Cerebellar cortex (tissue), 1 donor: Measurements from ENCODE around the gene EPS8L2.

Source experiments
- DNase-seq: peaks from one replicate; pipeline ENCODE4 v3.0.0-alpha.2; 2015; ENCODE audit warnings: low spot score

Gene EPS8L2

DNA sequence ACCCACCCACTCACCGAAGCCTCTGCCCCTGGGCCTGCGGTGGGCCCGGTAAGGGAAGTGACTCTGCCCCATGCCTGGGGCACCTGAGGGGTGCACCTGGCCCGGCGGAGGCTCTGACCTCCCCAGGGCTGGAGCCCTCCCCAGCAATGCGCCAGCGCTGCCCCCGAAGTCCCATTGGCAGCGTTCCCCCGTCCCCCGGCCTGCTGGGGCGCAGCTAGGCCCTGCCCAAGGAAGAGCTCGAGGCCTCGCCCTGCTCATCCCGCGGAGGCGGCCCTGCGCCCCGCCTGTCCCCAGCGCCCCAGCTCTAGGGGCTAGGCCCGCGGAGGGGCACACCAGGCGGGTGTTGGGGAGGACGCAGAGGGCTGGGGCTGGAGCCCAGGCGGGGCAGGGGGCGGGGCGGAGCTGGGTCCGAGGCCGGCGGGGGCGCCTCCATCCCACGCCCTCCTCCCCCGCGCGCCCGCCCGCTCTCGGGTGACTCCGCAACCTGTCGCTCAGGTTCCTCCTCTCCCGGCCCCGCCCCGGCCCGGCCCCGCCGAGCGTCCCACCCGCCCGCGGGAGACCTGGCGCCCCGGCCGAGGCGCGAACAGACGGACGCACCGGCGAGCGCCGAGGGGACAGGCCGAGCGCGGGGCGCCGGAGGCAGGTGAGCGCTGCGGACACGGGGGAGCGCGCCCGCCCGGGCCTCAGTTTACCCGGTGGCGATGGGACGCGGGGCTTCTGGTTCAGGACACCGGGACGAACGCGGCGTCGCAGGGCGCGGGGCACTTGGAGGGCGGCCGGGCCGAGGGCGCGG lies at the start of gene EPS8L2:
Gene EPS8L2, plus strand, starts transcription at position 586 of the 793 bp plus-strand sequence. CDS start 3,177 bp downstream, outside the sequence.
- DNase-seq = no peak

DNA sequence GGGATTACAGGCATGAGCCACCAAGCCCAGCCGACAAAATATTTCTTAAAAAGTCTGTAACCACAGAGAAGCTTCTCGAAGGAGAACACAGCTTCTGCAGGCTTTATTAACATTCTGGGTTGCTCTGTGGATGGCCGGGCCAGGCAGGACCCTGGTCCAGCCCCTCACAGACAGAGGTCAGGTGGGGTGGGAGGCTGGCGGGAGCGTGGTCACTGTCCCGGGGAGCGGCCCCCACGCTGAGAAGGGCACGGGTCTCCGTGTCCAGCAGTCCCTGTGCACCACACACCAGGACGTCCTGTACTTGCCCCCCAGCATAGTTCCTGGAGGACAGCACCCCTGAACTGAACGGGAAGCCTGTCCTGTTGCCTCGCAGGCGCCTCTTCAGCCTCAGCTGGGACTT lies 49.6 kb upstream of the EPS8L2 start:
- DNase-seq = no peak

DNA sequence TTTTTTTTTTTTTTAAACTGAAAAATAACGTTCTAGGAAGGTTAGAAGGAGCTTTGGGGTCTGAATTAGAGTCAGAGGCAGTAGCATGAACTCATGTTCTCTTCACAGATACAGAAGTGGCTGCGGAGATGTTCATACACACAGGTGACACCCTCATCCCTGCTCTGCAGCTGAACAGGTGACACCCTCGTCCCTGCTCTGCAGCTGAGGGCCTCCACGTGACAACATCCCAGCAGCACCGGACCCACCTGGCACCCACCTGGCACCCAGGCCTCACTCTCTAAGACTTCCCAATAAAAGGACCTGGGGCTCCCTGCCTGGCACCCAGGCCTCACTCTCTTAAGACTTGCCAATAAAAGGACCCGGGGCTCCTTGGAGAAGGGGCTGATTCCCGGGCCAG lies 49.2 kb upstream of the EPS8L2 start:
- no peak for DNase-seq

DNA sequence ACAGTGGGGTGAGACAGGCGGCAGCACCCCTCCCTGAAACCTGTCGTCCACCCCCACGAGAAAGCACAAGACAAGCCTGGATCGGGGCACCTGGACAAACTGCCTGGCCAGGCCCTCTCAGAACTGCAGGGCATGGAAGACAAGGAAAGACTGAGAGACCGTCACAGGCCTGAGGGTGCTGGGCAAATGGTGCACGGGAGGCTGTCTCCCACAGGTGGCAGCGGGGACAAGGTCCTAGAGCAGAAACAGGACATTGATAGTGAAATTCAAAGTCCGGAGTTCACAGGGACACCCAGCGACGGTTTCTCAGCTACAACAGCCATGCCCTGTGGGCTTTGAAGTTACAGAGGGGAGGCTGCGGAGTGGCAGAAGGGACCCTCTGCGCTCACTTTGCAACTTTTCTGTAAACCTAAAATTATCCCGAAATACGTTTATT lies 48.3 kb upstream of the EPS8L2 start:
- no peak for DNase-seq

DNA sequence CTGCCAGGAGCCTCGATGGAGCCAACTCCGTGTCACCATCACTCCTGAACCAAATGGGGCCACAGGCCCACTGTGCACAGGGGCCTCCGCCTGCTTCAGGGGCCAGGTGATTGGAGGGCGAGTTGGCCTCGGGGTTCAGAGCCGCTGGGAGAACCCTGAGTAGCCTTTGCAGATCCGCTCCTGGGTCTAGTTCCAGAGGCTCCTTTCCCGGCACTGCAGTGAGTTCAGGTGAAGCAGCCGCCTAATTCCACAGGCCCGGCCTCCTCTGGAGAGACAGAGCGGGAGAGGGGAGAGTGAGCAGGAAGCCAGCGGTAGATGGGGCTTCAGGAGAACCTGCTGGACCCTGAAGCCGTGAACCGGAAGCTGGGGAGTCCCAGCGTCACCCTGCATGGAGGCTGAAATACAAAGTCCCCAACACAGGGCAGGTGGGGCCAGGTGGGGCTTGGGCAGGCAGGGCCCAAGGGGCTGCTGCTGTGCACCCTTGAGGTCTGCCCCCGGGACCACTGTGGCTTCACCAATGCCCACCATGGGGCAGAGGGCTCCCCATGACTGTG lies 46.4 kb upstream of the EPS8L2 start:
- no peak for DNase-seq

DNA sequence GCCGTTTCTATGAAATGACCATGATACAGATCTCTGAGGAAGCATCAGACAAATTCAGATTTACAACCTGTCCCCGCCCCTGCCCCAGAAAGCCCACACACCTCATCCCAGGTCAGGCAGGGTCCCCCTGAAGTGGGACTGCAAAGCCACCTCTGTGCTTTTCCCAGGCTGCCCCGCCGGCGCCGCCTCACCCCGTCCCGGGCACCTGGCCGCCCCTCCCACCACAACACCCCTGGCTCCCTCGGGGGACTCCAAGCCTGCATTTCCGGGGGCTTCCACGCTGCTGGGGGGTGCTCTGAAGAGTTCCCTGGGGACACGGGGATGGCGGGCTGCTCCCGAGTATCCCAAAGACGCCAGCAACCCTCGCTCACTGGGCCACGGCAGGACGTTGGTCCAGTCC lies 45.8 kb upstream of the EPS8L2 start:
- DNase-seq = no peak

DNA sequence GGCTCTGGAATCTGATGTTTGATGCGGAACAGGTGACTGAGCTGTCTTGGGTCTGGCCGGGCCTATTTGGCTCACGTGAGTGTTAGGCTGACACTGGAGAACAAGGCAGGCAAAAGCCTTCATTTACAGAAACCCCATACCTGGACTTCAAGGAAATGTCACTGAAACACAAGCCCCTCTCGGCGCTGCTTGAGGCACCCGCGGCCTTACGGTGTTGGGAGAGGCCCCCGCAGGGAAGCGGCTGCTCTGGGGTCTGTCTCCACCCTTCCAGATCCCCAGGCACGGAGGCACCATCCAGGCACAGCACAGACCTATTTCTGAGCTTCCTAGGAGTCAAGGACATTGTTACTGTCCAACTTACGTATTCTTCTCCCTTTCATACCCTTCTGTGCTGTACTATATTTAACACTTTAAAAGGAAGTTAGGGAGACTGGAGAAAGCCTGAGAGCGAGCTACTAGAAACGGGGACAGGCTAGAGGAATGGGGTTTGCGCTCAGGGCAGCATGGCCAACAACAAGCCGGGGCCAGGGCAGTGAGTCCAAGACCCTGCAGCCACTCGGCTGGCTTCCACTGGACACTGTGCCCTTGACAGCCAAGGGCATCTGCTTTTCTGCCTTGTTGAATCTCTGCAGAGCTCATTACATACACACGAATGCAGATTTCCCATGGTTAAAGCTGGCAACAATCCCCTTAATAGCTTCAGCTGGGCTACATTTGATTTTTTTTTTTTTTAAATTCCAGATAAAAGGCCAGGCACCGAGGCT lies 45.2 kb upstream of the EPS8L2 start:
- peak; percentile 63 for DNase-seq

DNA sequence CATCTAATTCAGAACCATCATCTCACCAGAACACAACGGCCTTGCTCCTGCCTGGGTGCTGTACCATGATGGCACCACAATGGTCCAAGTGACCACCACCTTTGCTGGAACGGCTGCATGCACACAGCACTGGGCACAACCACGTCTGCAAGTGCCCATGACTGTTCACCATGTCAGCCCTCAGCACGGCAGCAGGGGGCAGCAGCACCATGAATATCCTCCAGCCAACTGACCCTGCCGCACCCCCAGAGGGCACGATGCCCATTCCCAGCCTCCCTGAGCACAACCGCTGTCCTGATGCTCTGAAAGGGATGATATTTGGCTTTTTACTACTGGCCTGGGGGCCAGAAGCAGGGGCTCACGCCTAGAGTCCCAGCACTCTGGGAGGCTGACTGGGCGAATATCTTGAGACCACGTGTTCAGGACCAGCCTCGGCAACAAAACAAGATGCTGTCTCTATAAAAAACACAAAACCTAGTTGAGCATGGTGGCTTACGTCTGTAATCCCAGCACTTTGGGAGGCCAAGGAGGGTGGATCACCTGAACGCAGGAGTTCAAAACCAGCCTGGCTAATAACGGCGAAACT lies 43.2 kb upstream of the EPS8L2 start:
- peak; percentile 53 for DNase-seq

DNA sequence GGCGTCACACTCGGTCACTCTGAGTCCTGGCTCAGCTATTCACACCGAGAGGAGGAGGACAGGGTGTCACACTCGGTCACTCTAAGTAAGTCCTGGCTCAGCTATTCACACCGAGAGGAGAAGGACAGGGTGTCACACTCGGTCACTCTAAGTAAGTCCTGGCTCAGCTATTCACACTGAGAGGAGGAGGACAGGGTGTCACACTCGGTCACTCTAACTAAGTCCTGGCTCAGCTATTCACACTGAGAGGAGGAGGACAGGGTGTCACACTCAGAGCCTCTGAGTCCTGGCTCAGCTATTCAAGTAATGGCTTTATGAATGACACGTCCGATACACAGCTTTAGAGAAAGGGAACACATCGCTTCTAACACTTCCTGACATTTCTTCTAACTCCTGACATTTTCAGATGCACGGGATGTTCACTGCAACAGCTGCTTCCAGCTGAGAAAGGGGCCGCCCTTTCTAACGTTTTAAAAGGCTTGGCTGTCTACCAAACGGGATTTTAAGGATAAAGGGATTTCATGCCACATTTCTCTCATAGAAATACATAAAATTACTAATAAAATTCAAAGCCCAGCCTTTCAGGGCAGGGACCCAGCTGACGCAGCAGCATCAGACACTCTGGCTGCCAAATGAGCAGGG lies 40.8 kb upstream of the EPS8L2 start:
- DNase-seq = no peak

DNA sequence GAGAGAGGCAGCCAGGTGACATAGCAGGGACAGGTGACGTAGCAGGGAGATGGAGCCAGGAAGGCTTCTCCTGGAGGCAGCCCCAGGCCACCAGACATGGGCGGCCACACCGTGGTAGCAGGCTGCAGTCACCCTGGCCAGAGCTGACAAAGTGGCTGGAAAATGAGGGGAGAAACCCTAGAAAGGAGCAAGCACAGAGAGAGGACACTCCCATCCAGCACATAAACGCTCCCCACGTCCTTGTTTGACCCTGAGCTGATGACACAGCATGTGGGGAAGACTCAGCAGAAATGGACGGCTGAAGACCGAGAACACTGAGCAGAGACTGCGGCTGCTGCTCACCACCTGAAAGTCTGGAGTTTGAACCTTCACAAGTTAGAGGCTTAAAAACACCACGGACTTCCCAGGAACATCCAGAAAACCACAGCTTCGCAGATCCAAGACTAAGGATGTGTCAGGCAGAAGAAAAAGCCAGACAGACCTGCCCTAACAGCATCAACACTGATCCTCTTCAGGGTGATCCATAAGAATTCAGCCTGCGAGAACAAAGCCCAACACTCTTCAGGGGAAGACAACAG lies 40.2 kb upstream of the EPS8L2 start:
- peak; percentile 89 for DNase-seq

DNA sequence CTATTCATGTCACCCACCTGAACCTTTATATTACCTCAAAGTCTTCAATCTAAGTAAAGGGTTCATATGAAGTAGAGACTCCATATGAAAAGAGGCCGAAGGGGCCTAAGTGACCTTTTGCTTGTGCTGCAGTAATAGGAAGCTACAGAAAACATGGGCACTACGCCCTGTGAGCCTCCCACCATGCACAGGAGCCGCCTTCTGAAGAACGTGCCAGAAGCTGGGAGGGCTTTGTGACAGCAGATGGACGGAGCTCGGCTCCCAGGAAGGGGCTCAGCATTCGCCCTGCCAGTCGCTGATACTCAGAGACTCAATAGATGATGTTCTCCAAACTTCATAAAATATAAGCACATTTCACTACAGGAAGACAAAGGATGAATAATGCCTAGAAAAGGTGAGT lies 32.2 kb upstream of the EPS8L2 start:
- DNase-seq = peak; percentile 63

DNA sequence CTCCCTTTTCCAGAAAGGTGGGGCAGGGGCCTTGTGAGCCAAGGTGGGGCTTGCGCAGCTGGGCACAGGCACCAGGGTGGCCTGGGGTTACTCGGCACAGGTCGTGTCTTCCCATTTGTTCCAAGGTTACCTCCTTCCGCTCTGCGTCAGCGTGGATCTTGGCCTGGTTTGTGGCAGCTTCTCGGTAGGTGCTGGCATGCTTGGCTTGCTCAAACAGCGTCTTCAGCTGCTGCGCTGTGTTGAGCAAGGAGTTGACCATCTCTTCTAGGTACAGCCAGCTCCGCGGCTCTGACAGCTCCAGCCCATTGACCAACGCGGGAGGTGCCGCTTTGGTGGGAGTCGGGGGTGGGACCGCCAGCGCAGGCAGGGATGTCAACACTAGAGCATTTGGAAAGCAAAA lies 31.6 kb upstream of the EPS8L2 start:
- DNase-seq = peak; percentile 82

DNA sequence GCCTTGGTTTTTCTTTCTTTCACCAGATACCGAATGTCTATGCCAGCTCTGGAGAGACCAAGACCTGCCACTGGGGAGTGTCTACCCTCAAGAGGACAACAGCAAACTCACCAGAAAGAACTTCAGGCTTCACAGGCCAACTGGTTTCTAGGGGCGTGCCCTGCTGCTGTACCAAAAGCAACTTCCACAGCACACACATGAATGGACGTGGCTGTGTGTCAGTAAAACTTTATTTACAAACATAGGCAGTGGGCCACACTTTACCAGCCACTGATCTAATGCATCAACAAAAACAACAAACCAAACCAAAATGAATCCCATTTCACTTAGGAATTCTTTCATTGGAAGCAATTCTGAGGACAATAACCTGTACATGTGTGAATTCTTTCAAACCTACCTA lies 27.7 kb upstream of the EPS8L2 start:
- no peak for DNase-seq

DNA sequence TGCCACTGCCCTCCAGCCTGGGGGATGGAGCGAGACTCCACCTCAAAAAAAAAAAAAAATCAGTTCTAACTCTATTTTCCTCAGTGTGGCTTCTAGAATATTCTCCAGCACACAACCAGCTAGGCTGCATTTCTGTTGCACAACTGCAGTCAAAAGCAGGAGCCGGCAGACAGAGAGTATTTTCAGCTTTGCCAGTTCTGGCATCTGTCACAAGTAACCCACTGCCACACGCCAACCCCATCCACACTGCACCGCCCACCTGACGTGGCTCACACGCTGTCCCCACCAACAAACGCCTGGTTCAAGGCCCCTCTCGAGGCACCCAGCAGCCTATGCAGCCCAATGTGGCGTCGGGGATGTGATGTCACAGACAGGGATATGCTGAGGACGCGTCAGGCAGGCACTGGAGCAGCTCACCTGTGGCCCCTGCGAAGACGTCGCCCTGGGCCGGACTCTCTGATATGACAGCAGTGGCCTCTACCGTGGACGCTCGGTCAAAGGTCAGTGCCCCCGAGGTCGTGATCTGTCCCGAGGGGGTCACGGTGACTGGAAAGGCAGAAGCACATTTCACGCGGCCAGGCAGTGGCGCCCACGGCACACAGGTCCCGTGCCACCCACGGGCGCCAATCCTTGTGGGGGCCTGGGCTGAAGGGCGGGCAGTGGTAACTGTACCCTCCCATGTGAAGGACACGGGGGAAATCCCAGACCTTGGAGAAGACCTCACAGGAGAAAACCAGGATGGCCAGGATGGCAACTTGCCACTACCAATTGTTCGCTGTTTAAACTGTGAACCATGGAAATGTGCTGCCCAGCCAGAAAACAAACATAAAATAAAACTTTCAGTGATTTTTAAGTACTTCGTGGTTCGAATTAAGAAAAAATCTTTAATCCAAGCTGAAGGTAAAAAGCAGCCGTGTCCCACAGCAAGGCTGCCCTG lies 26.5 kb upstream of the EPS8L2 start:
- no peak for DNase-seq

DNA sequence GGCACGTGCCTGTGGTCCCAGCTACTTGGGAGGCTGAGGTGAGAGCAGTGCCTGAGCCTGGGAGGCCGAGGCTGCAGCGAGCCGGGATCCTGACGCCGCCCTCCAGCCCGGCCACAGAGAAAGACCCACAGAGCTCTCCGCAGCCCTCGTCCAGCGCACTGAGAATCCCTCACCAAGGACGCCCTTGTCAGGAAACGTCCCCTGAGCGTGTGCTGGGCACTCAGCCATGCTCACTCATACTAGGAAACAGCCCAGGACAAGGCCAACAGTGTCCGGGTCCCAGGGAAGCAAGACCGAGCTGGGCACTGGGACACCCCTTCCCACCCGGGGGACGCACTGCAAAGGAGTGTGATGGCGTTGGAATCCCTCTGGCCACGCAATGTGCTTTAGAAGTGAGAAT lies 25.6 kb upstream of the EPS8L2 start:
- DNase-seq = no peak

DNA sequence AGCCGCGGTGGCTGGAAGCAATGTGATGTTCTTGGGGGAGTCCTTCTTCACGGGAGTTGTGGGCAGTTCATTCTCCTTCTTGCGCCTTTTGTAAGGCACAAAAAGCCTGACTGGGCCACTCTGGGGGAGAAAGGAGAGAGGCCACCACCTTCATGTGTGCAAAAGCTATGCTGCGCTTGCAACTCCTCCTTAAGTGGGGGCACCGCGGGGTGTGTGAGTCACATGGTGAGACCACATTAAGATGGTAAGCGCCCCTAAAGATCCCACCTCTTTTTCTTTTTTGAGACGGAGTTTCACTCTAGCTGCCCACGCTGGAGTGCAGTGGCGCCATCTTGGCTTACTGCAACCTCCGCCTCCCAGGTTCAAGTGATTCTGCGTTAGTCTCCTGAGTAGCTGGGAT lies 25.1 kb upstream of the EPS8L2 start:
- DNase-seq = no peak

DNA sequence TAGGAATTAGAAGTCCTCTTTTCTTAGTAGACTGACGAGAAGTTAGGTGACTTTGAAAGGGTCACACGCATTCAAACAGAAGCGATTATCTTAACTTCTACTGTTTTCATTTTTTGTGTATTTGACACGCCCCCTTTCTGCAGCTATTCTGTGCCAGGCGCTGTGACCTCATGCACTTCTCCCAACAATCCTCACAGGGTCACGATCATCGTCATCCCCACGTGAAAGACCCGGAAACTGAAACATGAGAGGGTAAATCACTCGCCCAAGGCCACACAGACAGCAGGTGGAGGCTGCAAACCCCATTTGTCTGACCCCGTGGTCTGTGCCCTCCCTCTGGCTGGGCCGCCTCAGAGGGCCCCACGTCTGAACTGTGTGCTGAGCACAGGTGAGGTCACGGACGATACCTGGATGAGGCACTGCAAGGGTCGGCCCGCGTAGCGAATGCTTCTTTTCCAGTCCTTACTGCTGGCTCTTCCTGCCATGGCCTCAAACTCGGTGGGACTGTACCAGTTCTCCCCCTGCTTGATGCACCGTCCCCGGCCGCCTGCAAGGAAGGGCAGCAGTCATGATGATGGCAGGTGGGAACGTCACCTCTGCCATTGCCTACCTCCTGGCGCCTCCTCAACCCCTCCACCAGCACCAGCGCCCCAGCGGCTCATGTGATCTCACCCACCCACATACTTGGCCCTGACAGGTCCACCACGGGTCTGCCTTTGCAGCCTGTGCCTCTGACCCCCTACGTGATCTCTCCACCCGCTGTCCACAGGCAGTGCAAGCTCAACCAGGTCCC lies 19.4 kb upstream of the EPS8L2 start:
- no peak for DNase-seq

DNA sequence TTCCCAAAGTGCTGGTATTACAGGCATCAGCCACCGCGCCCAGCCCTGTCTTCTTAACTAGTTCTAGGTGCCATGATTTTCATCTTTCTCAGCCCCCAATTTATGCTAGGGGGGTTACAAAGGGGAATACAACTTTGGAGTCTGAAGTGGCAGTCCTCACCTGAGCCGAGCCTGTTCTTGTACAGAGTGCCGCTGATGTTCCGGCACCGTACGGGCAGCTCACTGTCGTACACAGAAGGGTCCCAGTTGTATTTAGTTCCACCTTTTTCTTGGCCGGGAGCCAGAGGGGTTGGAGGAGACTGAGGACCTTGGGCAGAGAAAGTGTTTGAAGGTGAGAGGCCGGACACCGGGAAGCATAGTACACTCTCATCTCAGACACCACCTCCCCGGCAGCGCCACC lies 18.3 kb upstream of the EPS8L2 start:
- DNase-seq = no peak

DNA sequence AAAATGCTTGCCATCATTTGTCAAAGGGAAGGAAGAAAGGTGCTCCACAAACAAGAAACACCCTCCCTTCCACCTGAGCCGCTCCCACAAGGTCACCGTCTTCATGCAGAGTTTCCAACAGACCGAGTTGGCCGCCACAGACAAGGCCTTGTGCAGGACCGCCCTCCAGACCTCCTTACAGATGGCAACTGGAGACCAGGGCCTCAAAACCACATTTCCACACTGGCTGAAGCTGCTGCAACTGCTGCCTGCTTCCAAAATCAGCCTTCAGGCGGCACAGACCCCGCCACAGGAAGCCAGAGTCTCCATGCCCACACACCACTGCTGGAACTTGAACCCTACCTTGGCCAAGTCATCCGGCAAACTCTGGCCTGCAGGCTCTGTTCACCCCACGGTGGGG lies 17.4 kb upstream of the EPS8L2 start:
- no peak for DNase-seq

DNA sequence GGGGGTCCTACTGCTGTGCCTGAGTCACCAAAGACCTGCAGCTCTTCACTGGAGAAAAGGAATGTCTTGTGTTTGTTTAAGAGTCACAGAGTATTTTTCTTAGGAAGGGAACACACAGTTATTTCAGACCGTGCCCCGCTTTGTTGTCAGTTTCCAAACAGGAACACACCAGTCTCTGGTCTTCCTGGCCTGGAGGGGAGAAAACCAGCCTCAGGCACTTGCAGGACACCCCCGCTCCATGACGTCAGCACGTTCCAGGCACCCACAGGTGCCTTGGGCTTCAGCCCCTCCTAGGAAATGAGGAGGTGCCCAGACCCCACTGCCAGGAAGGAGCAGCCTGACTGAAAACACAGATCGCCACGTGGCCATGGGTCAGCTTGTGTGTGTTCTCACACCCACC lies 16.4 kb upstream of the EPS8L2 start:
- DNase-seq = no peak
